IMR-90 (cell line): ENCODE measurements around the gene ZNF134. TPM values are rescaled to one million over a fixed set of nuclear protein-coding genes. Genes with fewer than 3 reads are reported as not detected.

Experiments
- ATAC-seq: fragments of 200-7000 bp; cut with Tn5 transposase; 2 replicates; pipeline ENCODE4 v1.9.1; 2020; ENCODE audit warnings: low read depth, mild to moderate bottlenecking, moderate library complexity
- BruUV-seq: library from RNA; stranded (reverse); fragments of 400-500 nt; replicated peaks from 2 replicates; lab custom pipeline; 2021; lab: Mats Ljungman, UMichigan
- CTCF ChIA-PET: fragments of 300-600 bp; formaldehyde crosslinking; extraction: SDS; loops from one replicate; lab custom pipeline; 2021; ENCODE audit warnings: antibody characterized with exemption; lab: Yijun Ruan, JAX
- POLR2A ChIA-PET: fragments of 300-600 bp; sonication (Branson Sonifier 250); formaldehyde crosslinking; loops from one replicate; lab custom pipeline; 2022; ENCODE audit warnings: antibody characterized with exemption; ENCODE audit not compliant: unreplicated experiment; lab: Charles Lee
- DNase-seq: peaks from one replicate; pipeline ENCODE4 v3.0.0; 2013
- H2AFZ ChIP-seq: replicated peaks from 2 replicates; pipeline ENCODE3; 2013; ENCODE audit warnings: low read length, mild to moderate bottlenecking; ENCODE audit not compliant: poor library complexity
- H2AK5ac ChIP-seq: 2 replicates; pipeline ENCODE4 v1.6.1; 2013; ENCODE audit warnings: low read depth, low read length, inconsistent platforms
- H2AK9ac ChIP-seq: replicated peaks from 2 replicates; pipeline ENCODE3; 2013; ENCODE audit warnings: mild to moderate bottlenecking, low read depth, low read length, moderate library complexity; ENCODE audit not compliant: poor library complexity
- H2BK120ac ChIP-seq: 2 replicates; pipeline ENCODE4 v1.6.1; 2013; ENCODE audit warnings: low read depth, low read length, inconsistent platforms
- H2BK15ac ChIP-seq: 3 replicates; pipeline ENCODE4 v1.6.1; 2013; ENCODE audit warnings: low read depth, low read length, inconsistent platforms
- H2BK20ac ChIP-seq: 2 replicates; pipeline ENCODE4 v1.6.1; 2013; ENCODE audit warnings: low read depth, mild to moderate bottlenecking, inconsistent platforms, low read length, moderate library complexity
- H2BK5ac ChIP-seq: 2 replicates; pipeline ENCODE4 v1.6.1; 2013; ENCODE audit warnings: mild to moderate bottlenecking, low read depth, low read length, inconsistent platforms; ENCODE audit not compliant: poor library complexity, severe bottlenecking
- H3K14ac ChIP-seq: replicated peaks from 2 replicates; pipeline ENCODE4 v1.6.1; 2013; ENCODE audit warnings: low read depth, low read length, inconsistent platforms
- H3K18ac ChIP-seq: 2 replicates; pipeline ENCODE4 v1.6.1; 2013; ENCODE audit warnings: low read depth, low read length, control low read depth
- H3K23ac ChIP-seq: 2 replicates; pipeline ENCODE4 v1.6.1; 2013; ENCODE audit warnings: low read depth, low read length, inconsistent platforms
- H3K27ac ChIP-seq: 2 replicates; pipeline ENCODE4 v1.5.1; 2013; ENCODE audit warnings: mild to moderate bottlenecking, control low read depth, low read length; ENCODE audit not compliant: insufficient read depth
- H3K27me3 ChIP-seq: 2 replicates; pipeline ENCODE4 v1.6.1; 2013; ENCODE audit warnings: low read length; ENCODE audit not compliant: control insufficient read depth, insufficient read depth
- H3K36me3 ChIP-seq: 2 replicates; pipeline ENCODE4 v1.6.1; 2013; ENCODE audit warnings: low read length, mixed read lengths; ENCODE audit not compliant: control insufficient read depth, insufficient read depth
- H3K4ac ChIP-seq: 2 replicates; pipeline ENCODE4 v1.6.1; 2013; ENCODE audit warnings: low read depth, low read length, inconsistent platforms
- H3K4me1 ChIP-seq: 2 replicates; pipeline ENCODE4 v1.6.1; 2013; ENCODE audit warnings: low read length, mixed read lengths; ENCODE audit not compliant: control insufficient read depth, insufficient read depth
- H3K4me2 ChIP-seq: 2 replicates; pipeline ENCODE4 v1.6.1; 2013; ENCODE audit warnings: low read depth, mild to moderate bottlenecking, control low read depth, low read length, moderate library complexity
- H3K4me3 ChIP-seq: 2 replicates; pipeline ENCODE4 v1.5.1; 2013; ENCODE audit warnings: low read depth, mild to moderate bottlenecking, control low read depth, low read length, moderate library complexity; ENCODE audit not compliant: insufficient read depth
- H3K56ac ChIP-seq: 2 replicates; pipeline ENCODE4 v1.6.1; 2013; ENCODE audit warnings: low read length, inconsistent platforms; ENCODE audit not compliant: insufficient read depth; ENCODE audit errors: extremely low read depth
- H3K79me1 ChIP-seq, 2 experiments: 2 replicates each; pipeline ENCODE4 v1.6.1; 2013; ENCODE audit warnings: low read length in 2 of 2, inconsistent platforms in 1 of 2, low read depth in 1 of 2
- H3K9ac ChIP-seq: 2 replicates; pipeline ENCODE4 v1.6.1; 2013; ENCODE audit warnings: low read depth, low read length, control low read depth
- H3K9me1 ChIP-seq: 2 replicates; pipeline ENCODE4 v1.6.1; 2013; ENCODE audit warnings: low read length, inconsistent platforms; ENCODE audit not compliant: insufficient read depth
- H3K9me3 ChIP-seq: 2 replicates; pipeline ENCODE4 v1.6.1; 2013; ENCODE audit warnings: low read length; ENCODE audit not compliant: control insufficient read depth, insufficient read depth
- H4K20me1 ChIP-seq: 2 replicates; pipeline ENCODE4 v1.6.1; 2013; ENCODE audit warnings: low read length, inconsistent platforms; ENCODE audit not compliant: insufficient read depth
- H4K5ac ChIP-seq: 2 replicates; pipeline ENCODE4 v1.6.1; 2013; ENCODE audit warnings: mild to moderate bottlenecking, low read depth, low read length, control low read depth
- H4K8ac ChIP-seq, 2 experiments: 2 replicates each; pipeline ENCODE4 v1.6.1; 2013; ENCODE audit warnings: low read depth in 2 of 2, low read length in 2 of 2, control low read depth in 1 of 2, inconsistent platforms in 1 of 2
- H4K91ac ChIP-seq: 2 replicates; pipeline ENCODE4 v1.6.1; 2013; ENCODE audit warnings: low read depth, low read length, inconsistent platforms; ENCODE audit not compliant: insufficient read depth
- BHLHE40 ChIP-seq: fragments of 150-350 bp; IDR thresholded peaks from 2 replicates; pipeline ENCODE4 v1.6.1; 2016; ENCODE audit warnings: mild to moderate bottlenecking, low read depth, low read length
- CEBPB ChIP-seq: IDR thresholded peaks from 2 replicates; pipeline ENCODE4 v1.6.1; 2012; ENCODE audit warnings: low read depth, low read length, improper control_type of control experiment
- CHD1 ChIP-seq: IDR thresholded peaks from 2 replicates; pipeline ENCODE4 v1.6.1; 2012; ENCODE audit warnings: low read depth, low read length, improper control_type of control experiment
- ELK1 ChIP-seq: fragments of 150-350 bp; IDR thresholded peaks from 2 replicates; pipeline ENCODE4 v1.6.1; 2016; ENCODE audit warnings: low read depth, mild to moderate bottlenecking, low read length, moderate library complexity, borderline replicate concordance
- FOS ChIP-seq: fragments of 150-350 bp; IDR thresholded peaks from 2 replicates; pipeline ENCODE4 v1.6.1; 2016; ENCODE audit warnings: low read depth, low read length
- MAFK ChIP-seq: IDR thresholded peaks from 2 replicates; pipeline ENCODE4 v1.6.1; 2012; ENCODE audit warnings: low read depth, low read length, improper control_type of control experiment
- MAZ ChIP-seq: IDR thresholded peaks from 2 replicates; pipeline ENCODE4 v1.6.1; 2012; ENCODE audit warnings: low read depth, mild to moderate bottlenecking, low read length, improper control_type of control experiment, moderate library complexity, borderline replicate concordance
- MXI1 ChIP-seq: IDR thresholded peaks from 2 replicates; pipeline ENCODE4 v1.6.1; 2012; ENCODE audit warnings: low read depth, mild to moderate bottlenecking, low read length, moderate library complexity, borderline replicate concordance
- NFE2L2 ChIP-seq: fragments of 150-350 bp; IDR thresholded peaks from 2 replicates; pipeline ENCODE4 v1.6.1; 2016; ENCODE audit warnings: low read depth, mild to moderate bottlenecking, low read length
- POLR2A ChIP-seq: IDR thresholded peaks from 2 replicates; pipeline ENCODE4 v1.6.1; 2012; ENCODE audit warnings: mild to moderate bottlenecking, low read depth, low read length
- RAD21 ChIP-seq: IDR thresholded peaks from 2 replicates; pipeline ENCODE4 v1.6.1; 2012; ENCODE audit warnings: low read length, improper control_type of control experiment
- RCOR1 ChIP-seq: IDR thresholded peaks from 2 replicates; pipeline ENCODE4 v1.6.1; 2012; ENCODE audit warnings: mild to moderate bottlenecking, low read length, improper control_type of control experiment; ENCODE audit not compliant: insufficient replicate concordance
- RFX5 ChIP-seq: IDR thresholded peaks from 2 replicates; pipeline ENCODE4 v1.8.0; 2012; ENCODE audit warnings: low read depth, mild to moderate bottlenecking, low read length, moderate library complexity
- SMC3 ChIP-seq: fragments of 150-350 bp; IDR thresholded peaks from 2 replicates; pipeline ENCODE4 v1.6.1; 2016; ENCODE audit warnings: low read depth, mild to moderate bottlenecking, antibody characterized with exemption, low read length, moderate library complexity
- WGBS, 2 experiments: methylation state at CpG; one replicate each; pipeline versions ENCODE4 v1.1.5 to v1.1.7; 2013; ENCODE audit warnings: missing lambda C conversion rate in 2 of 2; ENCODE audit not compliant: insufficient read length in 1 of 2; ENCODE audit errors: extremely low coverage in 2 of 2; 5-methylcytosine and 5-hydroxymethylcytosine counted together
- dilution Hi-C: fragments of 300-500 bp; cut with HindIII; formaldehyde crosslinking; loops from one replicate; pipeline ENCODE4 v1.14.3; 2018; ENCODE audit warnings: low sequenced_read_pairs; ENCODE audit not compliant: unreplicated experiment
- in situ Hi-C: fragments of 300-500 bp; cut with MboI; formaldehyde crosslinking; loops from 3 replicates; pipeline ENCODE4 v1.14.3; 2019; ENCODE audit warnings: low sequenced_read_pairs, inconsistent platforms, mixed read lengths
- intact Hi-C: fragments of 100-400 bp; cut with micrococcal nuclease; formaldehyde crosslinking; loops from 2 replicates; pipeline ENCODE4 v1.10.0; 2022
- polyA plus RNA-seq, 3 experiments: library from polyadenylated mRNA; depleted of rRNA; stranded (reverse); fragments of >200 nt; gene quantifications; 2 replicates each; pipeline ENCODE4 v1.2.3, GENCODE V29; 2012; ENCODE audit warnings: low replicate concordance in 1 of 3
- total RNA-seq: library from RNA; depleted of rRNA; stranded (reverse); fragments of >200 nt; gene quantifications from 2 replicates; pipeline ENCODE4 v1.2.3, GENCODE V29; 2012
- TF ChIP-seq, protein P1 (sequence below): fragments of 150-350 bp; IDR thresholded peaks from 2 replicates; pipeline ENCODE4 v1.6.1; 2017; ENCODE audit warnings: mild to moderate bottlenecking, antibody characterized with exemption, low read length, low read depth
- TF ChIP-seq, protein P2 (sequence below): conservative IDR thresholded peaks from 2 replicates; pipeline ENCODE4 v1.5.1; 2012; ENCODE audit warnings: mild to moderate bottlenecking, low read depth, low read length, improper control_type of control experiment

ZNF134 gene
- total and polyA plus RNA-seq, 2 of the 4 experiments (the other 2 are of a cell fraction) = 6.2 to 31.0 TPM

- Histone ChIP-seq H3K4ac (no peak overlapping the region), H3K23ac (no peak overlapping the region), H3K18ac (no peak overlapping the region), H3K27ac (no peak overlapping the region), H2AK5ac (no peak overlapping the region), H3K79me1 (peaks cover 17 to 23% of the 10 kb centered on the region in 2 experiments), H4K20me1 (no peaks in the 10 kb centered on the region), H3K36me3 (peaks cover 2% of the 10 kb centered on the region; the same call in 1 of the 2 replicates), H4K8ac (peak overlapping the region; percentile 40 to 79), H2BK20ac (no peak overlapping the region), H3K14ac (no peak overlapping the region), H2AFZ (peak overlapping the region; percentile 98), H4K5ac (peak overlapping the region; percentile 78), H3K9me3 (no peaks in the 10 kb centered on the region), H3K4me2 (peak overlapping the region; percentile 82), H3K4me3 (peak overlapping the region; percentile 75), H2BK120ac (no peak overlapping the region), H3K27me3 (no peaks in the 10 kb centered on the region), H2BK5ac (no peak overlapping the region), H3K9ac (no peak overlapping the region), H3K56ac (no peak overlapping the region), H2AK9ac (no peak overlapping the region), H2BK15ac (no peak overlapping the region), H3K9me1 (no peaks in the 10 kb centered on the region), H4K91ac (no peak overlapping the region), H3K4me1 (no peaks in the 10 kb centered on the region)
- BruUV-seq = no TSS peak
- TF ChIP-seq ELK1 (no peak), BHLHE40 (no peak), POLR2A (no peak), RCOR1 (no peak), RFX5 (no peak), MAZ (no peak), CHD1 (no peak), NFE2L2 (no peak), SMC3 (no peak), CEBPB (no peak), RAD21 (no peak), MXI1 (no peak), FOS (no peak), MAFK (no peak)
- TF ChIP-seq, protein P1, sequence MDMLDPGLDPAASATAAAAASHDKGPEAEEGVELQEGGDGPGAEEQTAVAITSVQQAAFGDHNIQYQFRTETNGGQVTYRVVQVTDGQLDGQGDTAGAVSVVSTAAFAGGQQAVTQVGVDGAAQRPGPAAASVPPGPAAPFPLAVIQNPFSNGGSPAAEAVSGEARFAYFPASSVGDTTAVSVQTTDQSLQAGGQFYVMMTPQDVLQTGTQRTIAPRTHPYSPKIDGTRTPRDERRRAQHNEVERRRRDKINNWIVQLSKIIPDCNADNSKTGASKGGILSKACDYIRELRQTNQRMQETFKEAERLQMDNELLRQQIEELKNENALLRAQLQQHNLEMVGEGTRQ = no peak
- TF ChIP-seq, protein P2, sequence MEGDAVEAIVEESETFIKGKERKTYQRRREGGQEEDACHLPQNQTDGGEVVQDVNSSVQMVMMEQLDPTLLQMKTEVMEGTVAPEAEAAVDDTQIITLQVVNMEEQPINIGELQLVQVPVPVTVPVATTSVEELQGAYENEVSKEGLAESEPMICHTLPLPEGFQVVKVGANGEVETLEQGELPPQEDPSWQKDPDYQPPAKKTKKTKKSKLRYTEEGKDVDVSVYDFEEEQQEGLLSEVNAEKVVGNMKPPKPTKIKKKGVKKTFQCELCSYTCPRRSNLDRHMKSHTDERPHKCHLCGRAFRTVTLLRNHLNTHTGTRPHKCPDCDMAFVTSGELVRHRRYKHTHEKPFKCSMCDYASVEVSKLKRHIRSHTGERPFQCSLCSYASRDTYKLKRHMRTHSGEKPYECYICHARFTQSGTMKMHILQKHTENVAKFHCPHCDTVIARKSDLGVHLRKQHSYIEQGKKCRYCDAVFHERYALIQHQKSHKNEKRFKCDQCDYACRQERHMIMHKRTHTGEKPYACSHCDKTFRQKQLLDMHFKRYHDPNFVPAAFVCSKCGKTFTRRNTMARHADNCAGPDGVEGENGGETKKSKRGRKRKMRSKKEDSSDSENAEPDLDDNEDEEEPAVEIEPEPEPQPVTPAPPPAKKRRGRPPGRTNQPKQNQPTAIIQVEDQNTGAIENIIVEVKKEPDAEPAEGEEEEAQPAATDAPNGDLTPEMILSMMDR = no peak
- ATAC-seq = no peak; the same call in 1 of the 2 replicates
- DNase-seq = no peak
- intact Hi-C loops = no loop called here
- 100% methylated on average over 1 of the region's 8 CpGs; no CpG with 5 or more reads in 1 of the 2 experiments for WGBS, 2 experiments
- ChIA-PET POLR2A (no interaction called here), CTCF (no interaction called here)
- in situ Hi-C loops = no loop called here
- dilution Hi-C loops = no loop called here
Measured at GRCh38 chr19:57599377-57599760, 14.7 kb upstream of the ZNF134 start.
